SK-N-DZ (cell line): ENCODE data around the gene CNEP1R1.

Source experiments
- DNase-seq: peaks from one replicate; pipeline ENCODE4 v3.0.0-alpha.2; 2015; ENCODE audit warnings: low spot score
- small RNA-seq, 2 experiments: library from RNA; depleted of rRNA; stranded (forward); fragments of <200 nt; gene quantifications; one replicate each; pipeline ENCODE3, GENCODE V24; 2014

Gene CNEP1R1

GRCh38 chr16:50061326-50061725, 36.3 kb downstream of the CNEP1R1 start:
- no peak for DNase-seq

- DNase-seq: no peak
Measured at GRCh38 chr16:50065241-50065623, 40.2 kb downstream of the CNEP1R1 start.

GRCh38 chr16:50065624-50066481, 40.8 kb downstream of the CNEP1R1 start, which contains the start of gene HEATR3:
TSS of gene HEATR3 (plus strand) at chr16:50065970. CDS start at chr16:50066132, 162 bp downstream.
- peak; percentile 91 for DNase-seq

GRCh38 chr16:50066482-50067289, 41.7 kb downstream of the CNEP1R1 start:
- DNase-seq: no peak

GRCh38 chr16:50067290-50067853, 42.3 kb downstream of the CNEP1R1 start:
- peak; percentile 48 for DNase-seq

GRCh38 chr16:50068550-50068949, 43.5 kb downstream of the CNEP1R1 start:
- no peak for DNase-seq

- DNase-seq: no peak
Measured at GRCh38 chr16:50069060-50069459, 44.0 kb downstream of the CNEP1R1 start.

GRCh38 chr16:50071075-50071671, 46.1 kb downstream of the CNEP1R1 start:
- DNase-seq: no peak

GRCh38 chr16:50072730-50073129, 47.7 kb downstream of the CNEP1R1 start:
- DNase-seq: no peak

GRCh38 chr16:50079397-50080140, 54.5 kb downstream of the CNEP1R1 start:
- DNase-seq: no peak

- no peak for DNase-seq
Measured at GRCh38 chr16:50081428-50082018, 56.5 kb downstream of the CNEP1R1 start.

GRCh38 chr16:50083996-50084395, 59.0 kb downstream of the CNEP1R1 start:
- no peak for DNase-seq

- DNase-seq: no peak
Measured at GRCh38 chr16:50086176-50086575, 61.2 kb downstream of the CNEP1R1 start.

Small RNA genes lying within 50 kb of the gene (small RNA-seq; reads per million reads assigned to genes)
- gene RF00017: 0 reads per million in 2 experiments
